Left renal cortex interstitium (tissue), 4 donors: ENCODE measurements around the gene CCNG1. TPM values are rescaled to one million over a fixed set of nuclear protein-coding genes. Genes with fewer than 3 reads are reported as not detected.
A peak's percentile ranks its signal among the peaks of the same experiment; 100 is the strongest.
"Not testable (repeated sequence)": the region's sequence is repeated elsewhere in the genome, so short reads cannot be mapped to it uniquely, and the experiment has no call there.

ENCODE experiments used
- DNase-seq, 4 donors: peaks; one replicate each; pipeline ENCODE4 v3.0.0-alpha.2; 2013; ENCODE audit warnings: low read depth in 4 of 4, low spot score in 2 of 4, missing footprints in 1 of 4
- polyA plus RNA-seq, 4 donors: library from polyadenylated mRNA; unstranded; fragments of 120-200 nt; gene quantifications; one replicate each; pipeline ENCODE4 v1.2.1, GENCODE V29; 2013; ENCODE audit not compliant: insufficient read length in 4 of 4

Gene CCNG1
- polyA plus RNA-seq, 4 donors = 159 to 224 (median 199) TPM

DNA sequence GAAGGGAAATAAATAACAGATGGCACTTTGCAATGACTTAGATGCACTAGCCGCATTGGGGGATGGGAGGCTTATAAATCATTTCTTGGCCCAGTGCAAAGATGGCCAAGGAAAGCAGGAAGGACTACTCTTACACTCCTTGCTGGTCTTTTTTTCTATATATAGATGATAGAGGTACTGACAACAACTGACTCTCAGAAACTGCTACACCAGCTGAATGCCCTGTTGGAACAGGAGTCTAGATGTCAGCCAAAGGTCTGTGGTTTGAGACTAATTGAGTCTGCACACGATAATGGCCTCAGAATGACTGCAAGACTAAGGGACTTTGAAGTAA is 1.7 kb downstream of the CCNG1 start:
- DNase-seq = no peak

DNA sequence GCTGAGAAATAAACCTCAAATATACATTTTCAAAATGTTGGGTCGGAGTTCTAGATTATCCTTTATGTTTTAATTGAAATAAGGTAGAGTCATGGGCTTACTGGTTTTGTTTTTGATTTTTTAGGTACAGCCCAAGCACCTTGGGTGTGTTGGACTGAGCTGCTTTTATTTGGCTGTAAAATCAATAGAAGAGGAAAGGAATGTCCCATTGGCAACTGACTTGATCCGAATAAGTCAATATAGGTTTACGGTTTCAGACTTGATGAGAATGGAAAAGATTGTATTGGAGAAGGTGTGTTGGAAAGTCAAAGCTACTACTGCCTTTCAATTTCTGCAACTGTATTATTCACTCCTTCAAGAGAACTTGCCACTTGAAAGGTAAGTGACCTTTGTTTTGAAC is 3.6 kb downstream of the CCNG1 start:
- DNase-seq = no peak

DNA sequence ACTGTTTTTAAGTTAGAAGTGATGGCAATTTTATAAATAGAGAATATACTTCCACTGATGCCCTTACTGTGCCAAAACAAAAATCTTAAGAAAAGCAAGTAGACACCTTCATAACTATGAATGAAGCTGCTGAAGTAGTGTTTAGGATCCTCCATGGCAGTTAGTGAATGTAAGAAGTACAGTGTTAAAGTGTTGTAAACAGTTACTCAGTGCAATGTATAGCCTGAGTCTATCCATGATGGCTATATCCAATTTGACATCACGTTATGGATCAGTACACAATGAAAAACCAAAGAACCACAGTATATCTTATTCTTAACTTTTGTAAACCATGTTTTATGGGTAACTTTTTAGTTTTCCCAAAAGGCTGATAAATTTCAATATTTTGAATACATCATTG is 7.1 kb downstream of the CCNG1 start:
- no peak for DNase-seq

DNA sequence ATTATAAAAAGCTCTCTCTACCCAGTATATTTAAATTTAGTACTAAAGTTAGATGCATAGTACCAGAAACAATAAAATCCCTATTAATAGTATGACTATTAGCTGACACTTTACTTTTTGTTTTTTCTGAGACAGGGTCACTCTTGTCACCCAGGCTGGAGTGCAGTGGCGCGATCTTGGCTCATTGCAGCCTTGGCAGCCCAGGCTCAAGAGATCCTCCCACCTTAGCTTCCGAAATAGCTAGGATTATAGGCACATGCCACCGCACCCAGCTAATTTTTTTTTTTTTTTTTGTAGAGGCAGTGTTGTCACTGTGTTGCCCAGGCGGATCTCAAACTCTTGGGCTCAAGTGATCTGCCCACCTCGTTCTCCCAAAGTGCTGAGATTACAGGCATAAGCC is 8.0 kb downstream of the CCNG1 start:
- DNase-seq = no peak

DNA sequence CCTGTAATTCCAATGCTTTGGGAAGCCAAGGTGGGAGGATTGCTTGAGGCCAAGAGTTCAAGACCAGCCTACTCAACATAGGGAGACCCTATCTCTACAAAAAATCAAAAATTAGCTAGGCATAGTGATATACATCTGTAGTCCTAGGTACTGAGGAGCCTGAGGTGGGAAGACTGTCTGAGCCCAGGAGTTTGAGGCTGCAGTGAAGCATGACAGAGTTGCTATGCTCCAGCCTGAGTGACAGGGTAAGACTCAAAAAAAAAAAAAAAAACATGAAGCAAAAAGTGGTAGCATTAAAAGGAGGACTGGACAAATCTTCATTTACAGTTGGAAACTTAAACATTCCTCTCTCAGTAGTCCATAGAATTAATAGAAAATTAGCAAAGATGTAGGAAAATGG is 9.8 kb downstream of the CCNG1 start:
- no peak for DNase-seq

DNA sequence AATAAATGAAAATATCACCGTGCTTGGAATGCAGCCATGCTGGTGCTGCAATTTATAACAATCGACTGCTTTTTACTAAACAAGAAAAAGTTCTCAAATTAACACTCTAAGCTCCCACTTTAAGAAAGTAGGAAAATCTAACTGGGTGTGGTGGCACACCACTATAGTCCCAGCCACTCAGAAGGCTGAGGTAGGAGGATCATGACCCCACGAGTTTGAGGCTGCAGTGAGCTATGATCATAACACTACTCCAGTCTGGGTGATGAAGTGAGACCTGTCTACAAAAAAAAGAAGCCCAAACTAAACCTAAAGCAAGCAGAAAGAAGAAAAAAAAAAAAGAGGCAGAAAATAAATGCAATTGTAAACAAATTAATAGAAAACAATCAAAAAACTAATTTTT is 10.5 kb downstream of the CCNG1 start:
- no peak for DNase-seq

DNA sequence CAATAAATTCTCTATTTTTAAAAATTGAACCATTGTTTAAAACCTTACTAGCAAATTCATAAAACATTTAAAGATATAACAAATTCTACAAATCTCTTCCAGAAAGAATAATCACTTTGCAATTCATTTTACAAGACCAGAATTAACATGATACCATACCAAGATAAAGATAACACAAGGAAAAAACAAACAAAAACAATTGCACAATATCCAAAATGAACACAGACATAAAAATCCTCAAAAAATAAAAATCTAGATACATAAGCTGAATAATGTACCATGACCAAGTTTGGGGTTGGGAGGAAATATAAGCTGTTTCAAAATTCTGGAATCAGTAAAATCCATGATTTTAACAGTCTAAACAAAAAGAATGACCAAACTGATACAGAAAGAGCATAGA is 11.1 kb downstream of the CCNG1 start:
- DNase-seq = no peak

DNA sequence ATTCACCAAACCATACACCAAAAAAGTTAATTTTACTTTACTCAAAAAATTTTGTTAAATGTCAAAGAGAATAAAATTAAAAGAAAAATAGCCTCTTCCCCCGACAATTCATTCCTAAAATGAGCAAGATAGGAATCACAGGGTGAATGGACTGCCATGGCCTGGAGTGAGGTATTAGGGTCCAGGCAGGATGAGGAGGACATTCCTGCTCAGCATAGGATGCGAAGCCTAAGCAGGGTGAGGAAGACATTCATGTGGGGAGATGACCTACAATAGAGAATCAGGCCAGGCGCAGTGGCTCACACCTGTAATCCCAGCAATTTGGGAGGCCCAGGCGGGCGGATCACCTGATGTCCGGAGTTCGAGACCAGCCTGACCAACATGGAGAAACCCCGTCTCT is 14.1 kb downstream of the CCNG1 start:
- DNase-seq = no peak

DNA sequence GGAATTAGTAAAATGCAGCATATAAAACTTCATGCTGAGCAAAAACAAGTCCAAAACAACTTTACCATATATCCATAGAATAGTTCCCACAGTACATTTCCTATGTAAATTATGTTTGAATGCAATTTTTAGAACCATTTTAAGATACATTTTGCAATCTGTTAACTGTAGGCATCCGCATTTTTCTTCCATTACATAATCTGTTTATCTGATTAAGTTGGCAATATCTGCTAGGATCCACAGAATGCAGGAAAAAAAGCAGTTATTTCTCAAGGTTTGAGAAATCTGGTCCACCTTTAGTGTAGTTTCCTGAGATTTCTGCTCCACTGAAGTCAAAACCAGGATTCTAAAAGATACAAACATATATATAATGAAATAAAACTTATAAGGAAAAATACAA is 16.3 kb downstream of the CCNG1 start:
- DNase-seq = no peak

DNA sequence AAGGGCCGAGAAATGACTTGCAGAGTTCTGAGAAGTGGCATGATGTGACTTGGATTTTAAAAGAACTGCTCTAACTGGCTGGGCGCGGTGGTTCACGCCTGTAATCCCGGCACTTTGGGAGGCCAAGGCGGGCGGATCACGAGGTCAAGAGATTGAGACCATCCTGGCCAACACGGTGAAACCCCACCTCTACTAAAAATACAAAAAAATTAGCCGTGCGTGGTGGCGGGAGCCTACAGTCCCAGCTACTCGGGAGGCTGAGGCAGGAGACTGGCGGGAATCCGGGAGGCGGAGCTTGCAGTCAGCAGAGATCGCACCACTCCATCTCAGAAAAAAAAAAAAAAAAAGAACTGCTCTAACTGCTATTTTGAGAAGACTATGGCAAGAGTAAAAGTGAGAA is 18.0 kb downstream of the CCNG1 start:
- not testable (repeated sequence) for DNase-seq

DNA sequence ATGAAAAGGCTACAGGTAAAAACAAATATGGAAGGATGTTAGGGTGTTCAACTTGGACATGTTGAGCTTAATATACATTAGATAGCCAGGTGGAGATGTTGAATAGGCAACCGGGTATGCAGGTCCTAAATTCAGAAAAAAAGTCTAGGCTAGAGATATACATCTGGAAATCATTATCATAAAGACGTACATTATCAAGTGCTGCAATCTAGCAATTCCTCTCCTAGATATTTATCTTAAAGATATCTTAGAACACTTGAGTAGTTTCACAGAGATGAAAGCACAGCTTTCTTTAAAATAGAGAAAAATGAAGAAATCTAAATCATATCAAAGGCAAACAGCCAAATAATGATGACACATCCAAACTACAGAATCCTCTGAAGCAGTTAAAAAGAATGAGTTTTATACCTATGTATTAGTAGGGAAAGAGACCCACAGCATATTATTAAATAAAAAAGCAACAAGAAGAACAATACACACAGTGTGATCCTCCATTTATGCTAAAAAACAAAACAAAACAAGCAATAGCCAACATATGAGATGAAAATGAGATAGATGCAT is 18.7 kb downstream of the CCNG1 start:
- no peak for DNase-seq

DNA sequence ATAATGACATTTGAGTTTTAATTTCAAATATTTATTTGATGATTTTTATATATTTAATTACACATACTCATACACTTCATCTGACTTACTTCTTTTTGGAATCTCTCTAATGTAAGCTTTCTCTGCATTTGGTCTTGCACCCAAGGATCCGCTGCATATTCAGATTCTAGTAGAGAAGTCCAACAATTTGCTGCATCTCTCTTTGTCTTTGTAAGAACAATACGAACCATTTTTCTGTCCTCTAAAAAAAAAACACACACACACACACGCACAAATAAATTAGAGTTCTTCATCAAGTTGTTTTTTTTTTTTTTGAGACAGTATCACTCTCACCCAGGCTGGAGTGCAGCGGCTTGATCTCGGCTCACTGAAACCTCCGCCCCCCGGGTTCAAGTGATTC is 19.4 kb downstream of the CCNG1 start:
- DNase-seq = no peak

DNA sequence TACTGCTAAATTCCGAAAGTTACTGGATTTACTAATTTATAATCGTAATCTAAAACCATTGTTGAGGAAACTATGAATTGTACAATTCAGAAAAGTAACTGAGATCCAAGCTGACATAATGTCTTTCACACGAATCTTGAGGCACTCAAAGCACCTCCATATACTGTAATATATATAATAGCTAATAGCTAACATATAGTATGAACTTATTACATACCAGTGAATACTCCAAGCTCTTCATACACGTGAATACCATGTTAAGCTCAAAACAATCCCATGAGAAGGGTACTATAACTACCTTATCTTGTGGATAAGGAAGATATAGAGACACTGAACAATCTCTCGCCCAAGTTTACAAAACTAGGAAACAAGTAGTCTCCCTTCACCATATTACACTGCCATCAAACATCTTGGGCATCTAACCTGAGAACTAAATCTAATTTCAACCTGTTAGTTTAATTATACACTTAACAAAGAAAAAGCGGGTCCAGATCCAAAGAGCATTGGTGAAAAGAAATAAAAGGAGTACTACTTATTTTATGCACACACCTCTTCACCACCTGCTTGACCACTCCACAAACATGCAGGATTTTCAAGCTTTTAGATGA is 21.5 kb downstream of the CCNG1 start:
- no peak for DNase-seq

DNA sequence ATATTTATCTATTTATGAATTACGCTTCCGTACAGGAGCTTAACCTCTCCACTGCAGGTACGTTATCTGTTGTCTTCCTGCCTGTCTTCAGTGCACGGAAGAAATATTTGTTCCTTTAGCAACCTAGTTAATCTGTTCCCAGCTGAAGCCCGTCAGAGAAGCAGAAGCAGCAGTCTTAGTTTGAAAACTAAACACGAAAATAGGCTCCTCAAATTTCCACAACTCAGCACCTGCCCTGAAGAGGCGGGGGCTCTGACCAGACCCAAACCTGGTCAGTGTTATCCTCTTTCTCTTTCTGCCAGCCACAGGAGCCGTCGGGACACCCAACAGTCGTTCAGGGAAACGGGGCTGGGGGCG is 22.0 kb downstream of the CCNG1 start:
- peak in 2 of 4 donors; percentile 43 to 48 for DNase-seq

DNA sequence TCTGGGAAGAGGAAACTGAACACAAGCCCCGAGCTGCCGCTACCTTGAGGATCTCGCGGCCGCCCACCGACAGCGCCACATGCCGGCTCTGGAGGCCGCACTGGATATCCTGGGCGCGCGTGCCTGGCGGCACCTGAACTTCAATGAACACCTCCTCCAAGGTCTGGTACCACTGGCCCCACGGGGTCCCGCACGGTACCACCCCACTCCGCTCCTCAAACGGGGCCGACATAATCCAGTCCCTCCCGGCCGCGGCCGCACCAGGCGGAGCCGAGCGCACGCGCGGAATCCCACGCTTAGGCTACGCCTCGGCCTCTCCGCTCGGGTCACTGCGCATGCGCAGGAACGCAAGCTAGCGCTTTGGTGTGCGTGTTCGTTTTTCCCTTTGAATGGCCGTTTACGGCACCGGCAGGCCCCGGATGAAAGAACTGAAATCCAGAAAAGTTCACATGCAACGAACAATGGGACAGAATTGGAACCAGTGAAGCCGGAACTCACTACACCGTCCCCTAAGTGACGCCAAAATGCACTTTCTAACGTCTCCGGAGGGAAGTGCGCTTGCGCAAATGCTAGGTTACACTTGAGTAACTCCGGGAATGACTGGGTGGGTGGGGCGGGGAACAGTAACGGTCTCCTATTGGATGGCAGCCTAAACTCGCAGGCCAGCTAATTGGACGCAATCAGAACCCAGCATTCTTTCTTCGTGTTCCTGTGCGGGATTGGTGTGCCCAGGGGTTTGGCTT is 22.6 kb downstream of the CCNG1 start, which contains the start of gene NUDCD2:
TSS of gene NUDCD2 (minus strand) at position 284 of the 743 bp plus-strand sequence. CDS start at position 232, 52 bp downstream.
- peak; percentile 94 to 100 (median 97) for DNase-seq

DNA sequence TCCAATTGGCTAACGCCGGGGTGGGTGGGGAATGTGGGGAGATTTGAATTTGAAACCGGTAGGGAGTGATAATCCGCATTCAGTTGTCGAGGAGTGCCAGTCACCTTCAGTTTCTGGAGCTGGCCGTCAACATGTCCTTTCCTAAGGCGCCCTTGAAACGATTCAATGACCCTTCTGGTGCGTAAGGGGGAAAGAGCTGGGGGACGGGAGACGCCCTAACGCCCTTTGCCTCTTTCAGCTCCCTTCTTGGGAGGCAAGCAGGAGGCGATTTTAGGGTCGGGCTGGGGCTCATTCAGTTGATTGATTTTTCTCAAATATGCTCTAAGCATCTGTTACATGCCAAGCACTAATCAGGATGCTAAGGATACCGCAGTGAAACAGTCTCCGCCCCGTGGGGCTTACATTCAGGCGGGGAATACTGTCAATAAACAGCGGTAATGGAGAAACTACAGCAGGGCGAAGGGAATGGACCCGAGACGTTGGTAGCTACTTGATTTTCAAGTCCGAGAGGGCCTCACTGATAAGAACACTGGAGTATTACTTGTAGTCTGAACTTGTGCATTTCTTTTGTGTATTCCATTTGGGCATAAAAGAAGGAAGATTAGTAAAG is 23.3 kb downstream of the CCNG1 start, which contains the start of gene HMMR:
TSS of gene HMMR (plus strand) at position 71 of the 610 bp plus-strand sequence. CDS start at position 132, 61 bp downstream.
- peak in 1 of 4 donors; percentile 58 for DNase-seq

DNA sequence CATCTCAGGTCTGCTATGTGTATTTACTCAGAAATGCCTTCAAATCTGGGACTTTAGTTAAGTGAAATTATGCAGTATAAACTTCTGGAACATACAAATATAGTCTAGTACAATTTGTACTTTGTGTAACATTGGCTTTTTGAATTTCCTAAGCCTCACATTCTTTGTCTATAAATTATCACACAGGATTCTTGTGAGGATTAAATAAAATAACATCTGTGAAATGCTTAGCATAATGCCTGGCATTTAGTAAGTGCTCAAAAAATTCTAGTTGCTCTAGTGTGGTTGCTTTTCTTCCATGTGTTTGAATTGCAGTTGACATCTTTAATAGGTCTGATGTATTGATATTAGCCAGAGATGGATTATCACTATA is 25.7 kb downstream of the CCNG1 start:
- DNase-seq = no peak

DNA sequence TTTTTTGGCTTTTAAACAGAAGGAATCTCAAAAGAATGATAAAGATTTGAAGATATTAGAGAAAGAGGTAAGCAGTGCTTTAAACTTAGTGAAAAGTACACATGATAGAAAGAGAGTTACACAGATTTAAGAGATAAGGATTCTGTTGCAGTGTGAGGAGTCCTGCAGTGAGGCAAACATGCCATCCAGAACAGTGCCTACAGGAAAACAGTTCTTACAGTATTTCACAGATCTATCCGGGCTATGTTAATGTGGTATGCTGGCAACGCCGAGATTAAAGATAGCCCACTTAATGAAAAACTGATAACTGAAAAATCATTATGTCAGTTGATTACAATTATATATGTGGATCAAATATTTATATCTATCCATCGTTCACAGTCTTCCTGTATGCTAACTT is 30.3 kb downstream of the CCNG1 start:
- DNase-seq = no peak

DNA sequence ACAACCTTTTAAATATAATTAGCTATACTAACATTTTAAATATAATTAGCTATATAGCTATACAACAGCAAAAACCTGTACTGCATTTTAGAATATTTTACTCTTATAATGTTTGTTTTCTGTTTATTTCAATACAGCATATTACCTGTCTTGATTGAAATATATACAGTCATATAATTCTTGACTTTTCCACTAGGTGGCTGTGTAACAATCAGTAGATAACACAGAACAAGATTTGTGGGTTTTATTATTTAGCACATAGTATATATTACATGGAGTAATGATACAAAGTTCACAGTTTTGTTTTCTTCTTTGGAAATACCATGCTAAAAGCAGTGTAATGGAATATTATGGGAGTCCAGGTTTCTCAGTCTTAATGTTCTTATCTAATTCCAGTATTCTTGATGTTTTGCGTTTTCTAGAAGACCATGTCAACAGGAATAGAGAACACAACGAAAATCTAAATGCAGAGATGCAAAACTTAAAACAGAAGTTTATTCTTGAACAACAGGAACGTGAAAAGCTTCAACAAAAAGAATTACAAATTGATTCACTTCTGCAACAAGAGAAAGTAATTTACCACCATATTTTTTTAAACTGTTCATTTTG is 36.3 kb downstream of the CCNG1 start:
- no peak for DNase-seq

DNA sequence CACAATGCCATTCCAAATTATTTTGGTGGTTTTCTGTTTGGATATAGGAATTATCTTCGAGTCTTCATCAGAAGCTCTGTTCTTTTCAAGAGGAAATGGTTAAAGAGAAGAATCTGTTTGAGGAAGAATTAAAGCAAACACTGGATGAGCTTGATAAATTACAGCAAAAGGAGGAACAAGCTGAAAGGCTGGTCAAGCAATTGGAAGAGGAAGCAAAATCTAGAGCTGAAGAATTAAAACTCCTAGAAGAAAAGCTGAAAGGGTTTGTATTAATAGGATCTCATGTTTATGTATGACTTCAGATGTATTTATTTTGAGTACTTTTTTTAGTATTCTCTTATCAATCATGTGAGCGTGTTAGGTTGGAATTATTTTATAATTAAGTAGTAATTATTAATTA is 38.0 kb downstream of the CCNG1 start:
- no peak for DNase-seq
